HG03520 (cell line): Measurements from ENCODE around the gene CABLES1.

Experiments
- ATAC-seq: cut with Tn5 transposase; IDR thresholded peaks from one replicate; pipeline ENCODE4 v1.9.1; 2021; ENCODE audit warnings: mild to moderate bottlenecking, moderate library complexity; ENCODE audit not compliant: unreplicated experiment

Gene CABLES1

GRCh38 chr18:23189768-23190661, 54.7 kb downstream of the CABLES1 start:
- ATAC-seq, result no peak

- ATAC-seq, result no peak
These were observed 55.9 kb downstream of the CABLES1 start for GRCh38 chr18:23191232-23191631.

- ATAC-seq, result no peak
These were observed 58.5 kb downstream of the CABLES1 start for GRCh38 chr18:23193742-23194141.

DNA sequence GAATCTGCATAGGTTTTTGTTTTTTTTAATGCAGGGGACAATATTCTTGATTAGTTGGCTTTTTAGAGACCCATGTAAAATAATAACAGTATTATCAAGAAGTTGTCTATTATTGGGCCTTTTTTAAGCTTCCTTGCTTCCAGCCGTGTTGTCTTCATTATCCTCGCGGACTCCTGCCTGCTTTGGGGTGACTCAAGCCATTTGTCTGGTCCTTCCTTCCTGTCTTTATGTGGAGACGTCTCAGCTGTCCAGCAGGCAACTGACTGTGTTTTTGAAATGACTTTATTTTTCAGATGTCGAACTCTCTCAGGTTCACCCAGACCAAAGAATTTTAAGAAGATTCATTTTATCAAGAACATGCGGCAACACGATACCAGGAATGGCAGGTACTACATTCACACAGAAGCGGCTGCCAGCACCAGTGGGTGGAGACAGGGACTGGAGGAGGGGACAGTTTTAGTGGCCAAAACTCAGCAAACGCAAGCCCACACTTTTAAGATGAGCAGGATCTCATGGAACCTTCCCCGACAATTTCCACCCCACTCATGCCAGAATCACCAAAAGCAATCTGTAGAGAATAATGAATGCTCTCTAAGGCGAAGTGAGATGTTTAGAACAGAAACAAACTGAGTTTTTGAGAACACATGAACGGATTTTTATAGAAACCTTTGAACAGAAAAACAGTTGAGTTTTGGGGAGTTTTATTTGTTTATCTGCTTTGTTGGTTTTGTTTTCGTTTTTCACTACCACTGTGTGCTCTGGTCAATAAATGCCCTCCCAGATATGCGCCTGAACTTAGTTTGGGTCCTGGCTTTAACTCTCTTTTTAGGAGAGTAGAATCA, 59.1 kb downstream of the CABLES1 start:
- no peak for ATAC-seq

GRCh38 chr18:23194997-23195957, 60.0 kb downstream of the CABLES1 start:
- no peak for ATAC-seq

DNA sequence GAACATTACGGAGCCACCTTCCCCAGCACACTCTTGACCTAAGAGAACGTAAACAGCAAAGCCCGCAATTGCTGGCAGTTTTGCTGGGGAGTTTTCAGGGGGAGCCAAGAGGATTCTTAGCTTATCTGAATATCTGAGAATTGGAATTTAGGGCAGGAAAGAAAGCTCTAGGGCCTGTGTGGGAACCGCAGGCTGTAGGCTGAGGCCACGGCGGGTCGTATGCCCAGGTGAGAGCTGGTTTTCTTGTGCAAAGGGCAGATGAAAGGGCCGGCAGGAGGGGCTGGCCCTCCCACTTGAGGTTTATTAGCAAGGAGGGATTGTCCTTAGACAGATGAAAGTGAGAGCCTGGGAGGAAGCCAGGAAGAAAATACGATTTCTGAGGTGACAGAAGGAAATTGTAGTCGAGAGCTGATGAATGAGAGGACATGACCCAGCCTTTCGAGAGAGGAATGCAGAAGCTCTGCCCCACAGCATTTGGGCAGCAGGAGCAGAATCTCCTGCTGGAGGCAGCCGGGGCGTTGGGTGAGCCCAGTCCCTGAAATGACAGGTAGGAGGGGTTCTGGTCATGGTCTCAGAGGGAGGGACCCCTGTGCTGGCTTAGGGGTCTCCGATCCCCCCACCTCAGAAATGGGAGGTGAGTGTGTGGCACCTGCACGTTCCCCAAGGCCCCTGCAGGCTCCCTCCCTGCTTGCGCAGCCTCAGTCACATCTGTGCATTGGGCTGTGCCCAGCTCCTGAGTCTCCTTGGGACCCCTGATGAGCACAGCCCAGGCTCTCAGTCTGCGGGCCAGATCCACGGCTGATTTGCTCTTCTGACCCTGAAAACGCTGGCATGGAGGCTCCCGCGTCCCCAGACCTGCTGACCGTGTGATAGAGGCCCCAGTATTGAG, 61.1 kb downstream of the CABLES1 start:
- no peak for ATAC-seq

DNA sequence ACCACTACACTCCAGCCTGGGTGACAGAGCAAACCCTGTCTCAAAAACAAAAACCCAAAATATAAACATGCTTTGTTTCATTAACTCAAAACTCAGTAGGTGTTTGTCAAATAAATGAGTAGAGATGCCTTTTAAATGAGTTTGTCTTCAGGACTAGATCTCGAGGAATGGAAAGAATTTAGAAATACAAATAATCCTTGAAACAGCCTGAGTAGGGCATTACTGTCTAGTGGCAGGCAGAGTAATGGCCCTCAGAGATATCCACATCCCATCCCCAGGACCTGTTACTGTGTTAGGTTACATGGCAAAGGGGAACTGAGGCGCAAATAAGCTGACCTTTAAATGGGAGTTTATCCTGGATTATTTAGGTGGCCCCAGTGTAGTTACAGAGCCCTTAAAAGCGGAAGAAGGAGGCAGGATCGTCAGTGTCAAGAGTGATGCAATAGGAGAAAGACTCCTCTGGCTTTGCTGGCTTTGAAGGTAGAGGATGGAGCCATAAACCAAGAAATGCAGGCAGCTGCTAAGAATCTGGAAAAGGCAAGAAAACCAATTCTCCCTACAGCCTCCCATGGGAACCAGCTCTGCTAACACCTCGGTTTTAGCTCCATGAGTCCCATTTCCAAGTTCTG, 63.0 kb downstream of the CABLES1 start:
- ATAC-seq, result no peak

GRCh38 chr18:23200756-23201155, 65.5 kb downstream of the CABLES1 start:
- no peak for ATAC-seq

DNA sequence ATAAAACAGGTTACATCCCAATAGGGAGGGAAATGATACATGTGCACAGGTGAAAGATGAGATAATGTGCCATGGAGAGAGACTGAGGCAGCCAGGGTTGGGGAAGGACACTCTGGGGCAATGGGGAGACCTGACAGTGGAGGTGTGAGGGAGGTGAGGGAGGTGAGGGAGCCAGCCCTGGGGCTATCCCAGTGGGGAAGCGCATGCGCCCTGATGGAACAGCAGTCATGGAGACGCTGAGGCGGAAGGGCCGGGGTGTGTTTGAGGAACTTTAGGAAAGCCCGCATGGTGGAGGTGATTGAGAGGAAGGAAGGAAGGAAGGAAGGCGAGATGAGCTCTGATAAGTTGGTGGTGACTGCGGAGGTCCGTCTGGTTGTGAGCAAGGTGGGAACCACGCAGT, 66.5 kb downstream of the CABLES1 start:
- no peak for ATAC-seq

DNA sequence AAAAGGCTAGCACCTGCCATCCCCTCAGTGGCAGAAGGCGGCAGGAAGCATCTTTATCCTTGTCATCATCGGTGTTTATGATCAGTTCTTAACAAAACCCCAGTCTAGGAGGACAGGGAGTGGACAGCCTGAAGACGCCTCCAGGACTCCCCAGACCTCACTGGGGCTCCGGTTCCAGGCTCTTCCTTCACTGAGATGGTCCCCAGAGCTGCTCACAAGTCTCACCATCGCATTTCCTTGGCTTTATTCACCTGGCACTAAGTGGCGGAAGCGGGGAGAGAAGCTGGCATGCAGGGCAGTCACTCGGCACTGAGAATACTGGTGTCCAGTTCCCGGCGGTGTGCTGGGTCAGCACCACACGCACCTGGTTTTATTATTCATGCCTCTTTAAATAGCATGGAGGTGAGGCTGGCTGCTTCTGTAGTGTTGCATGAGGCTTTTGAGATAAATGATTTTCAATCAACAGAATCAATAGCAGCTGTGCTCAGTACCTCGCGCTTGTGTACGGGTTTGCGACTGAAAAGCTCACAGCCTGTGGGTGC, 68.7 kb downstream of the CABLES1 start:
- no peak for ATAC-seq

DNA sequence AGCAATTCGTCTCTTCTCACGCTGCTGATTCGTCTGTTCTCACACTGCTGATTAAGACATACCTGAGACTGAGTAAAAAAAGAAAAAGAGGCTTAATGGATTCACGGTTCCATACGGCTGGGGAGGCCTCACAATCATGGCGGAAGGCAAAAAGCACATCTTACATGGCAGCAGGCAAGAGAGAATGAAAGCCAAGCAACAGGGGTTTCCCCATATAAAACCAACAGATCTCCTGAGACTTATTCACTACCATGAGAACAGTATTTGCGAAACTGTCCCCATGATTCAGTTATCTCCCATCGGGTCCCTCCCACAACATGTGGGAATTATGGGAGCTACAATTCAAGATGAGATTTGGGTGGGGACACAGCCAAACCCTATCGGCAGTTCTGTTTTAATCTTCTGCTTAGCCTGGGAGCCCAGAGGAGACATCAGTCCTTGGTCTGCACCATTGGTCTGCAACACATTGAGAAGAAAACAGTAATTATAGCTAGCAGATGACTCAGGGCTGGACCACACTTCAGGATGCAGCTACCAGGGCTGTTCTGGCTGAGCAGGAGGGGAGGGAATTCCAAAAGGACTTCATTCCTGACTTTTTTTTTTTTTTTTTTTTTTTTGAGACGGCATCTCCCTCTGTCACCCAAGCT, 69.4 kb downstream of the CABLES1 start:
- no peak for ATAC-seq

DNA sequence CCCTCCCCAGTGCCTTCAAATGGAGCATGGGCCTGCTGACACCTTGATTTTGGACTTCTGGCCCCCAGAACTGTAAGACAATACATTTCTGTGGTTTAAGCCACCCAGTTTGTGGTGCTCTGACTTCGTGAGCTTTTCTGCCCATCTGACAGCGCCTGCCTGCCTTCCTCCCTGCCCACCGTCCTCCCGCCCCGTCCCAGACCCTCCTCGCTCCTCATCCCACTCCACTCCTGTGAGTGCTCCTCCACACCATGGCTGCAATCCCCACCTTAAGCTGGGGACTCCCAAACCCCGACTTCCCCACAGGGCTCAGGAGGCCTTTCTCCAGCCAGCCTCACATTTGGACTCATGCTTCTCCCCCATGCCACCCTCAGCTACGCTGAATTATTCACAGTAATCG, 70.7 kb downstream of the CABLES1 start:
- ATAC-seq, result no peak

DNA sequence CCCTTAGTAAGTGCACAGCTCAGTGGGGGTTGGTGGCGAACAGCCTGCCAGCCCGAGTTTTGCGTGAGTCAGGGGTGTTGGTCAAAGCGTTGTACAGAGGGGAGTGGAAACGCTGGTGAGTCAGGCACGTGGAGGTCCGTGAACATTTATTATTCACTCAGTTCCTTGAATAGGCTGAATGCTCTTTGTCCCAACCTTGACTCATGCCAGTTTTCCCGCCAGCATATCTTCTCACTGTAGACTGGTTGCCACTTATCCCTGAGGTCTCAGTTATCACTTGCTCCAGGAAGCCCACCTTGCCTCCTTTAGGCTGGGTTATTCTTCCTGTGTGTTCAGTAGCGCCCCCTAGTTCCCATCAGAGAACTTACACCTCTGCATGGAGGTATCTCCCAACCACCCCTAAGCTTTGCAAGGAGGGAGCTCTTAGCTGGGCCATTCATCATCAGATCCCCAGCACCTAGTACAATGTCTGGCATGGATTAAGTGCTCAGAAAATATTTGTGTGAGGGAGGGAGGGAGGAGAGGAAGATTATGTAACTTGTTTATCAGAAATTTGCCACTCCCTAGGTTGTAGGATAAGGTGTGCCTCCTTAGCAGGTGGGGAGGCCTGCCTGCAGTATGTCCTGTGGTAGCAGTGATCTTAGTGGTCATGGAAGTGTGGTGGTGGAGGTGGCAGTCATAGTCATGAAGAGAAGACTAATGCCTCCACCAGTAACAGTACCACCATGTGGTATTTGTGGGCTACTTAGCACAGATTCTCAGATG, 72.1 kb downstream of the CABLES1 start:
- ATAC-seq, result no peak

- ATAC-seq, result no peak
These were observed 72.7 kb downstream of the CABLES1 start for GRCh38 chr18:23207994-23208393.

GRCh38 chr18:23208600-23208999, 73.3 kb downstream of the CABLES1 start:
- no peak for ATAC-seq

- no peak for ATAC-seq
These were observed 73.7 kb downstream of the CABLES1 start for GRCh38 chr18:23209031-23209430.

GRCh38 chr18:23209796-23210195, 74.5 kb downstream of the CABLES1 start:
- ATAC-seq, result no peak

DNA sequence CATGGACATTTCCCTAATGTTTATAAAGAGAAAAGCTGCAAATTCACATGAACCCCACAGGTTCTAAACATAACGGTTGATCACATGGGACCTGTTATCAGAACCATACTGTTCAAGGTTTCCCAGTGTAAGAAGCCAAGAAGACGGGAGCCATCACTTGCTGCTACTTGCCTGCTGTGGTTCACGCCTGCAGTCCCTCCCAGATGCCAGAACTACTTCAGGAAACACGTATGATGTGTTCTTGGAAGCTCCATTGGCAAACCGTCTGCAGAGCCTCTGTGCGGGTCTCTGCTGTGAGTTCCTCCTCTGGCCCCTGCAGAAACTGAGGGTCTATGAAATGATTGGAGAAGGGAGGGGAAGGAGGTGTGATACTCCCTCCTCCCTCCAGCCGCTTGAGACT, 75.2 kb downstream of the CABLES1 start:
- ATAC-seq, result no peak
